Liver (tissue), 3 donors: ENCODE measurements around the gene MPV17.

Source experiments
- CTCF ChIP-seq: fragments of 150-350 bp; IDR thresholded peaks from 2 replicates; pipeline ENCODE4 v1.5.1; 2017; ENCODE audit warnings: improper control_type of control experiment, low read depth, low read length; ENCODE audit not compliant: missing input control
- FOXA1 ChIP-seq: IDR thresholded peaks from 2 replicates; pipeline ENCODE4 v1.6.1; 2016; ENCODE audit warnings: antibody characterized with exemption
- GABPA ChIP-seq, 2 donors: IDR thresholded peaks in 1 of 2; conservative IDR thresholded peaks in 1 of 2; 2 replicates each; pipeline ENCODE4 v1.6.1; 2016; ENCODE audit warnings: antibody characterized with exemption in 2 of 2, mild to moderate bottlenecking in 1 of 2, moderate library complexity in 1 of 2
- HNF4A ChIP-seq, 2 donors: conservative IDR thresholded peaks; 2 replicates each; pipeline ENCODE4 v1.6.1; 2016; ENCODE audit warnings: antibody characterized with exemption in 2 of 2, mild to moderate bottlenecking in 2 of 2
- HNF4G ChIP-seq: IDR thresholded peaks from 2 replicates; pipeline ENCODE4 v1.6.1; 2016; ENCODE audit warnings: antibody characterized with exemption
- JUND ChIP-seq, 2 donors: IDR thresholded peaks; 2 replicates each; pipeline ENCODE4 v1.6.1; 2016; ENCODE audit warnings: antibody characterized with exemption in 2 of 2
- MAX ChIP-seq: IDR thresholded peaks from 2 replicates; pipeline ENCODE4 v1.6.1; 2016; ENCODE audit warnings: antibody characterized with exemption
- NR2F2 ChIP-seq: IDR thresholded peaks from 2 replicates; pipeline ENCODE4 v1.6.1; 2016; ENCODE audit warnings: antibody characterized with exemption
- REST ChIP-seq: IDR thresholded peaks from 2 replicates; pipeline ENCODE4 v1.6.1; 2016; ENCODE audit warnings: antibody characterized with exemption, mild to moderate bottlenecking
- SP1 ChIP-seq: IDR thresholded peaks from 2 replicates; pipeline ENCODE4 v1.6.1; 2018; ENCODE audit warnings: antibody characterized with exemption, mild to moderate bottlenecking
- TAF1 ChIP-seq: conservative IDR thresholded peaks from 2 replicates; pipeline ENCODE4 v1.6.1; 2016; ENCODE audit warnings: antibody characterized with exemption, mild to moderate bottlenecking
- donor health status: healthy.
- donor health status: healthy.

GRCh38 chr2:27303093-27304025, 19.5 kb downstream of the MPV17 start:
- TF ChIP-seq CTCF (peak; percentile 92), MAX (no peak), GABPA (IDR thresholded peaks at IDR 0.05 in 1 of 2, conservative IDR thresholded peaks at IDR 0.05 in 1 of 2) (peak in 1 of 2 donors; percentile 41), NR2F2 (peak; percentile 40), REST (no peak), FOXA1 (no peak), TAF1 (no peak), JUND (IDR thresholded peaks at IDR 0.05) (no peak), SP1 (no peak), HNF4G (no peak), HNF4A (conservative IDR thresholded peaks at IDR 0.05) (peak in 1 of 2 donors; percentile 15)
